GM12872 (cell line): ENCODE measurements around the gene PADI4.

Experiments used
- TF ChIP-seq, protein P1 (sequence below): IDR thresholded peaks from 3 replicates; pipeline ENCODE4 v1.5.1; 2011; ENCODE audit warnings: low read depth, mild to moderate bottlenecking, low read length, moderate library complexity; ENCODE audit not compliant: insufficient read depth

Gene PADI4

DNA sequence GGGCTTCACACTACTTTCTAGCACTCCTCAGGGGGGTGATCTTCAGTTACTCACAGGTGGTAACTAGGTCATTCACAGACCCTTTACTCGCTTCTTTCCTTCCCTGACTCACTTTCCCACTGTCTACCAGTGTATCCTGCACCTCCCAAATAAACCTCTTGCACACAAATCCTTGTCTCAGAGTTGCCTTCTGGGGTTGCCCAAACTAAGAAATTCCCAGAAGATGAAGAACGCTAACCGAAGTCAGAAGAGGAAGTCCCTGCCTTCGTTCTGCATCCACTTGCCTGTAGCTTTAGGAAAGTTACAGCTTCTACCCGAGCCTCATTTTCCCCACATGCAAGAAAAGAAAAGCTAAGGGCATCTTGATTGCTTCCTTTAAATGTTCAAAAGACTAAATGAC, 11.9 kb upstream of the PADI4 start:
- TF ChIP-seq, protein P1, sequence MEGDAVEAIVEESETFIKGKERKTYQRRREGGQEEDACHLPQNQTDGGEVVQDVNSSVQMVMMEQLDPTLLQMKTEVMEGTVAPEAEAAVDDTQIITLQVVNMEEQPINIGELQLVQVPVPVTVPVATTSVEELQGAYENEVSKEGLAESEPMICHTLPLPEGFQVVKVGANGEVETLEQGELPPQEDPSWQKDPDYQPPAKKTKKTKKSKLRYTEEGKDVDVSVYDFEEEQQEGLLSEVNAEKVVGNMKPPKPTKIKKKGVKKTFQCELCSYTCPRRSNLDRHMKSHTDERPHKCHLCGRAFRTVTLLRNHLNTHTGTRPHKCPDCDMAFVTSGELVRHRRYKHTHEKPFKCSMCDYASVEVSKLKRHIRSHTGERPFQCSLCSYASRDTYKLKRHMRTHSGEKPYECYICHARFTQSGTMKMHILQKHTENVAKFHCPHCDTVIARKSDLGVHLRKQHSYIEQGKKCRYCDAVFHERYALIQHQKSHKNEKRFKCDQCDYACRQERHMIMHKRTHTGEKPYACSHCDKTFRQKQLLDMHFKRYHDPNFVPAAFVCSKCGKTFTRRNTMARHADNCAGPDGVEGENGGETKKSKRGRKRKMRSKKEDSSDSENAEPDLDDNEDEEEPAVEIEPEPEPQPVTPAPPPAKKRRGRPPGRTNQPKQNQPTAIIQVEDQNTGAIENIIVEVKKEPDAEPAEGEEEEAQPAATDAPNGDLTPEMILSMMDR, result no peak

DNA sequence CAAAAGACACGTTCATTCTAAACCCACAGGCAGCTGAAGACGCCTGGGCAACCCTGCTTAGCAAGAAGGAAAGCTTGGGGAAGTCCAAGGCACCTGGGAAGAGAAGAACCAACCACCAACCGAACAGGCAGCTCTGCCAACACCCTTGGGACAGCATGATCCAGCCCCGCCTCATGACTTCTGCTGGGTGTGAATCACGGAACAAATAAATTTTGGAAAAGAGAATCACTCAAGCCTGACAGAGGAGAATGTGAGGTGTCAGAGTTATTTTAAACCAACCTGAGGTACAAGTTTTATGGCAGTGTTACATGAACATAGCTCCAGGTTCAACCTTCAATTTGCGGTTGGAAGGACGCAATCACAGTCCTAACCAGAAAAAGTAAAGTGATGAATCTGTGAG, 10.0 kb upstream of the PADI4 start:
- TF ChIP-seq, protein P1, result no peak

DNA sequence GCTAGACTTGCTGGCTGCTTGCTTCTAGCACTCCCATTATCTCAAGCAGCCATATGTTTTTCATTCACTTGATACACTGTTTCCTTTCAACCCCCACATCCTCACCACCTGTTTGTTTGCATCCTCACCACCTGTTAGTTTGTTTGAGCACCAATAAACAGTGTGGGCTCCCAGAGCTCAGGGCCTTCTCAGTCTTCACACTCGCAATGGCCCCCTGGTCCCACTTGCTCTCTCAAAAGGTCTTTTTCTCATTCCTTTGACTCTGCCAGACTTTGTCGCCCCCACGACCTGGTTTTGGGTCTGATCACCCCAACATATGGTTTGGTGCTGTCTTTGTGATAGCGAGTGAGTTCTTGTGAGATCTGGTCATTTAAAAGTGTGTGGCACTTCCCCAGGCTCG, 6.2 kb upstream of the PADI4 start:
- TF ChIP-seq, protein P1, result no peak

DNA sequence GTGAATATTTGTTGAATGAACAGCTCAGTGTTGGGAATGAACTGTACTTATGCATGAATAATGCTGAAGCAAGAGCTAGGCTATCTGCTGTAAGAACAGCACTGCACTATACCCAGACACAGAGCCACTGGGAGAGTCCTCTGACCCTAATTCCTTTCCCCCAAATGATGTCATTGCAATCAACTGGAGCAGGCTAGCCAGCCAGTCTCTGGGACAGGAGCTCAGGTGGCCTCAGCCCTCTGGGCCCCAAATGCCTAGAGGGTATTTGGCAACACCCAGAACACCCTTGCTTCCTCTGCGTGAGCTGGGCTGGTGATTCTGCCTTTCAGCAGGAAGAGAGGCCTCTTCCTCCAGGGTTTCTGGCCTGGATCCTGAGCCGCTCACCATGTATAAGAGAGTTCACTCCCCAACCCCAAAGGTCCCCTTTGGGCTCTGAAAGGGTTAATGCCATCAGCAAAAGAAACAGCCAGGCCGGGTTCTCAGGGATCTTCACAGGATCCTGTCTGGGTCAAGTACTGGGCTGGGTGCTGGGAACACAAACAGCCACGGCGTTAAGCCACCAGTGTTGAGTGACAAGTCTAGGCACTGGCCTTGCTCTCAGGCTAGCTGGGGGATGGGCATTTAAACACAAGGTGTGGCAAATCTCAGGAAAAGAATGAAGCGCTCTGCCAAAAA, 3.7 kb upstream of the PADI4 start:
- TF ChIP-seq, protein P1, result no peak

DNA sequence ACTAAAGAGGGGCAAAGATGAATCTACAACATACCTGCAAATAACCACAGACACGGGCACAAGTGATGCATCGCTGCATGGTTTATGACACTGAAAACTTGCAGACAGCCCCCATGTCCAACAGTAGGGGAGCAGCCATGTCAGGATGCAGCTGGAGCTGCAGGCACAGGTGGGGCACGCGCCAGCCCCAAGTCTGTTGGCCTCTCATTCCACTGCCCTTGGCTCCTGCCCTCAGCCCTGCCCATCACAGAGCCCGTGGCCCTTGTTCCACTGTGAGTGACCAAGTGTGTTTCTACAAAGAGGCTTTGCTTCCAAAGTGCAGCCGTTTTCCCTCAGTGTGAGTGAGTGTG, 3.2 kb upstream of the PADI4 start:
- TF ChIP-seq, protein P1, result no peak

DNA sequence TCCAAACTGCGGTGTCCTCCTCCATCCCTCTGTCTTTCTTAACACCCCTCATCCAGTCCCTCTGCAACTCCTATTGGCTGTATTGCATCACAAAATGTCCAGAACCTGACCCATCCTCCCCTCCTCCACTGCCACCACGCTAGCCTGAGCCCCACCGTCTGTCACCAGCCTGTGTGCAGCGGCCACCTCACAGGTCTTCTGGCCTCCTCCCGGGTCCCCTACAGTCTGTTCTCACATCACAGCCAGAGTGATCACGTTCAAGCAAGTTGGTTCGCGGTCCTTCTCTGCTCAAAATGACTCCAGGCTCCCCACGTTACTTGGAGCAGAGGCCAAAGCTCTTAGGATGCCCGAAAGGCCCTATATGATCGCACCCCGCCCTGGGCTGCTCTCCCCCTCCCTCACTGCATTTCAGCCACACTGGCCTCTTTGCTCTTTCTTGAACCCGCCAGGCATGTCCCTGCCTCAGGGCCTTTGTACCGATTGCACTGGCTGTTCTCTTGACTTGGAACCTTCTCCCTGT, 2.4 kb upstream of the PADI4 start:
- TF ChIP-seq, protein P1, result no peak

DNA sequence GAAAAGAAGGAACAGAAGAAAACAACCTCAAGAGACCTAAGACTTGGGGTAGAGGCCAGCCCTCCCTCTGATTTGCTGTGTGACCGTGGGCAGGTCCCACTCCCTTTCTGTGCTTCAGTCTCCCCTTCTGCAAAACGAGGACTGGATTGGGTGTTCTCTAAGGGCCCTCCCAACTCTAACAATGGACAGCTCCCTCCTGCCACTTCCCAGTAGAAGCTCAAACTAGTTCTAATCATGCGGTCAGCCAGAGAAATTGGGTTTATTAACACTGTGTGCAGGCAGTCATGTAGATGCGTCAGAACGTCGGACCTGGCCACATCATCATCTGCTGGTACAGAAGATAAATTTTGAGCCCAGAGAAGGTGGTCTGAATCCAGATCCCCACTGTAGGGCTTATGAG, 1.6 kb upstream of the PADI4 start:
- TF ChIP-seq, protein P1, result no peak
